HG02763 (cell line): ENCODE results near the gene BCCIP.

Source experiments
- ATAC-seq: cut with Tn5 transposase; IDR thresholded peaks from one replicate; pipeline ENCODE4 v1.9.1; 2021; ENCODE audit warnings: mild to moderate bottlenecking, moderate library complexity; ENCODE audit not compliant: unreplicated experiment

BCCIP gene

DNA sequence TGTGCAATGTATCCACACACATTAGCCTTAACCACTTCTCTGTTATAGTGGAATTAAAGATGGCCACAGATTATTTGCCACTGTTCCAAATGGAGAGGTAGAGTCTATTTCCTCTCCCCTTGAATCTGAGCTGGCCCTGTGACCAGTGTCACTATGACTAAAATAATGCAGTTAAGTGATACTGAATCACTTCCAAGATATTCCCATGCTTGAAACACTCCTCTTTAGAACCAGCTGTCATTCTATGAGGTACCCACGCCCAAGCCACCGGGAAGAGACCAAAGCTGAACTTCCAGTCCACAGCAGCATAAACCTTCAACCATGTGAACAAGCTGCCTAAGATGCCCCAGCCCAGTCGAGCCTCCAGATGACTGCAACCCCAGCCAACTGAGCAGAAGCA, 59.9 kb downstream of the BCCIP start:
- no peak for ATAC-seq
